ENCODE results near the gene ARPC4. TPM values are rescaled to one million over a fixed set of nuclear protein-coding genes. Genes with fewer than 3 reads are reported as not detected.
"Not testable (repeated sequence)": the region's sequence is repeated elsewhere in the genome, so short reads cannot be mapped to it uniquely, and the experiment has no call there.

The ARPC4 gene
- total and polyA plus RNA-seq, 2 donors (not counting 3 experiments of a cell fraction or from before 2014, with no cell fraction given): 181 to 197 TPM

DNA sequence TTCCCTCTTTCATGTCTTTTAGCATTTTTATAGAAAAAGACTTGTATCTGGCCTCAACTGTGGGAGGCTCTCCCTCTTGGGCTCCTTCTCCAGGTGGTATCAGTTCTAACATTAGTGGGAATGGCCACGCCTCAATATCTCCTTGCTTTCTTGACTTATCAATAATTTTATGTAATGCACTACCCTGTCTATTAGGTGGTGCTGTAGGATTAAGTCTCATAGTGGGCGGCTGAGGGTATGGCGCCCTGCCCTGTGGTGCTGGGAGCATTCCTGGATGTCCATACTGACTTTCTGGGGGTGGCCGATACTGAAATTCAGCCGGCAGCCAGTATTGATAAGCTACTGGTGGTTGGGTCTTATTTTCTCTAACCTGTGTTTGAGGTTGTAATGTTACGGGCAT lies 59.6 kb downstream of the ARPC4 start:
- Histone ChIP-seq H3K36me3 (ENCODE audit: control insufficient read depth in 2 of 2, extremely low read depth in 1 of 2, insufficient read depth in 2 of 2, low read length in 2 of 2) (no peaks in the 10 kb centered on the region), H3K27ac (ENCODE audit: insufficient read depth, low read depth, low read length) (no peak overlapping the region), H3K79me2 (ENCODE audit: control insufficient read depth, insufficient read depth, low read length) (no peaks in the 10 kb centered on the region), H3K9ac (replicated peaks; ENCODE audit: extremely low read depth, insufficient read depth, low read length) (no peak overlapping the region), H3K9me1 (replicated peaks; ENCODE audit: control insufficient read depth, extremely low read depth, insufficient read depth, low read length) (no peaks in the 10 kb centered on the region), H4K20me1 (replicated peaks; ENCODE audit: control insufficient read depth, extremely low read depth, insufficient read depth, low read length) (no peaks in the 10 kb centered on the region), H3K4me2 (ENCODE audit: insufficient read depth, low read length) (no peak overlapping the region), H3K9me3 (replicated peaks; ENCODE audit: control insufficient read depth, insufficient read depth, low read length) (no peaks in the 10 kb centered on the region), H3K27me3 (ENCODE audit: control insufficient read depth in 2 of 2, insufficient read depth in 2 of 2, low read length in 2 of 2) (no peaks in the 10 kb centered on the region), H3K4me3 (replicated peaks in 1 of 3; ENCODE audit: insufficient read depth in 1 of 3, low read depth in 1 of 3, low read length in 3 of 3) (no peak overlapping the region), H2AFZ (ENCODE audit: low read depth, low read length) (no peak overlapping the region), H3K4me1 (ENCODE audit: control insufficient read depth, extremely low read depth, insufficient read depth, low read length) (no peaks in the 10 kb centered on the region)
- TF ChIP-seq EZH2 (IDR thresholded peaks at IDR 0.05; ENCODE audit: borderline replicate concordance, low read depth, low read length, severe bottlenecking): no peak
- TF ChIP-seq POLR2AphosphoS5 (IDR thresholded peaks at IDR 0.05; ENCODE audit: insufficient read depth, low read depth, low read length): no peak
- no peak for TF ChIP-seq FOS (IDR thresholded peaks at IDR 0.05; ENCODE audit: borderline replicate concordance, insufficient read depth, low read length)
- TF ChIP-seq GATA2 (IDR thresholded peaks at IDR 0.05; ENCODE audit: insufficient read depth, insufficient read length, low read depth, low read length): no peak
- TF ChIP-seq POLR2A (IDR thresholded peaks at IDR 0.05; ENCODE audit: low read depth, low read length): no peak
- TF ChIP-seq, protein P1, sequence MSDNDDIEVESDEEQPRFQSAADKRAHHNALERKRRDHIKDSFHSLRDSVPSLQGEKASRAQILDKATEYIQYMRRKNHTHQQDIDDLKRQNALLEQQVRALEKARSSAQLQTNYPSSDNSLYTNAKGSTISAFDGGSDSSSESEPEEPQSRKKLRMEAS (IDR thresholded peaks at IDR 0.05; ENCODE audit: insufficient read depth, insufficient read length): no peak
- no peak for TF ChIP-seq MYC (IDR thresholded peaks at IDR 0.05; ENCODE audit: low read depth, low read length)
- TF ChIP-seq, protein P2, sequence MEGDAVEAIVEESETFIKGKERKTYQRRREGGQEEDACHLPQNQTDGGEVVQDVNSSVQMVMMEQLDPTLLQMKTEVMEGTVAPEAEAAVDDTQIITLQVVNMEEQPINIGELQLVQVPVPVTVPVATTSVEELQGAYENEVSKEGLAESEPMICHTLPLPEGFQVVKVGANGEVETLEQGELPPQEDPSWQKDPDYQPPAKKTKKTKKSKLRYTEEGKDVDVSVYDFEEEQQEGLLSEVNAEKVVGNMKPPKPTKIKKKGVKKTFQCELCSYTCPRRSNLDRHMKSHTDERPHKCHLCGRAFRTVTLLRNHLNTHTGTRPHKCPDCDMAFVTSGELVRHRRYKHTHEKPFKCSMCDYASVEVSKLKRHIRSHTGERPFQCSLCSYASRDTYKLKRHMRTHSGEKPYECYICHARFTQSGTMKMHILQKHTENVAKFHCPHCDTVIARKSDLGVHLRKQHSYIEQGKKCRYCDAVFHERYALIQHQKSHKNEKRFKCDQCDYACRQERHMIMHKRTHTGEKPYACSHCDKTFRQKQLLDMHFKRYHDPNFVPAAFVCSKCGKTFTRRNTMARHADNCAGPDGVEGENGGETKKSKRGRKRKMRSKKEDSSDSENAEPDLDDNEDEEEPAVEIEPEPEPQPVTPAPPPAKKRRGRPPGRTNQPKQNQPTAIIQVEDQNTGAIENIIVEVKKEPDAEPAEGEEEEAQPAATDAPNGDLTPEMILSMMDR (IDR thresholded peaks at IDR 0.05; ENCODE audit: extremely low read depth in 1 of 2, insufficient read depth in 1 of 2, low read depth in 1 of 2, low read length in 2 of 2): no peak
- no peak for TF ChIP-seq JUN (IDR thresholded peaks at IDR 0.05; ENCODE audit: borderline replicate concordance, insufficient read depth, insufficient read length, low read depth)
- FAIRE-seq: no peak
- ChIA-PET POLR2A (no interaction called here), CTCF (no interaction called here)
- intact Hi-C loops (cut with micrococcal nuclease) (no loop called here), dilution Hi-C loops (cut with MboI; ENCODE audit: extremely low pct_ligation_motif_present, low sequenced_read_pairs) (no loop called here)
- BruUV-seq (replicated peaks): no TSS peak
- no peak for DNase-seq (ENCODE audit: low read depth, low spot score)

DNA sequence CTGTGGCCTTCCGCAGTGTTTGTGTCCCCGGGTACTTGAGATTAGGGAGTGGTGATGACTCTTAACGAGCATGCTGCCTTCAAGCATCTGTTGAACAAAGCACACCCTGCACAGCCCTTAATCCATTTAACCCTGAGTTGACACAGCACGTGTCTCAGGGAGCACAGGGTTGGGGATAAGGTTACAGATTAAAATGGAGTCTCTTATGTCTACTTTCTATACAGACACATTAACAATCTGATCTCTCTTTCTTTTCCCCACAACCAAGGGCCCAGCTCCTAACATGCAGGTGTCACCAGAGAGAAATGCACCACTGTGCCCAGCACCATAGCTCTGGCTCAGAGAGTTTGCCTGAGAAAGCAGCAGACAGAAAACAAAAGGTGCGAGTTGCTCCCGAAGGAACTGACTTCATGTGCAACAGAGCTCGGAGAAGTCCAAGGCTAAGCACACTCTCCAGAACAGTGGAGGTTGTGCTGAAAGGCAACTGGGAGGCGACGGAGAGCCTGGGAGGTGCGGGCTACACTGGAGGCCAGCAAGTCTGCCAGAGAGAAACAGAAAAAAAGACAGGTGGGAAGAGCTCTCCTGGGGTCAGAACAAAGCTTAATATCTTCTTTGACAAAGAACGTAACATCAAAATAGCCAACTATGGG lies 61.5 kb downstream of the ARPC4 start:
- H2AFZ ChIP-seq (ENCODE audit: low read depth, low read length); H3K9me3 ChIP-seq (replicated peaks; ENCODE audit: control insufficient read depth, insufficient read depth, low read length); H3K9me1 ChIP-seq (replicated peaks; ENCODE audit: control insufficient read depth, extremely low read depth, insufficient read depth, low read length); intact Hi-C loops (cut with micrococcal nuclease); POLR2A ChIA-PET; FAIRE-seq; H3K9ac ChIP-seq (replicated peaks; ENCODE audit: extremely low read depth, insufficient read depth, low read length); H3K4me2 ChIP-seq (ENCODE audit: insufficient read depth, low read length); BruUV-seq (replicated peaks); H4K20me1 ChIP-seq (replicated peaks; ENCODE audit: control insufficient read depth, extremely low read depth, insufficient read depth, low read length); H3K27ac ChIP-seq (ENCODE audit: insufficient read depth, low read depth, low read length); H3K36me3 ChIP-seq (ENCODE audit: control insufficient read depth in 2 of 2, extremely low read depth in 1 of 2, insufficient read depth in 2 of 2, low read length in 2 of 2); H3K27me3 ChIP-seq (ENCODE audit: control insufficient read depth in 2 of 2, insufficient read depth in 2 of 2, low read length in 2 of 2); dilution Hi-C loops (cut with MboI; ENCODE audit: extremely low pct_ligation_motif_present, low sequenced_read_pairs); DNase-seq (ENCODE audit: low read depth, low spot score); H3K79me2 ChIP-seq (ENCODE audit: control insufficient read depth, insufficient read depth, low read length); H3K4me1 ChIP-seq (ENCODE audit: control insufficient read depth, extremely low read depth, insufficient read depth, low read length); H3K4me3 ChIP-seq (replicated peaks in 1 of 3; ENCODE audit: insufficient read depth in 1 of 3, low read depth in 1 of 3, low read length in 3 of 3): not testable (repeated sequence)
- CTCF ChIA-PET: interaction anchor here (1.2 kb wide), 1 partner anchor 78 kb away, joined by 4 read pairs; no protein-coding TSS in a partner anchor
